Stimulated activated CD4-positive, alpha-beta T cell treated with anti-CD3 and anti-CD28 coated beads, Interleukin-1b, Interleukin-23, amount 100 ng/mL, for 4 hours (primary cell): ENCODE data around the gene NEK9.
"Not testable (repeated sequence)": the region's sequence is repeated elsewhere in the genome, so short reads cannot be mapped to it uniquely, and the experiment has no call there.

Source experiments
- DNase-seq, 2 donors: peaks; one replicate each; pipeline ENCODE4 v3.0.0-alpha.2; 2020; ENCODE audit warnings: low read depth in 2 of 2

NEK9 gene

DNA sequence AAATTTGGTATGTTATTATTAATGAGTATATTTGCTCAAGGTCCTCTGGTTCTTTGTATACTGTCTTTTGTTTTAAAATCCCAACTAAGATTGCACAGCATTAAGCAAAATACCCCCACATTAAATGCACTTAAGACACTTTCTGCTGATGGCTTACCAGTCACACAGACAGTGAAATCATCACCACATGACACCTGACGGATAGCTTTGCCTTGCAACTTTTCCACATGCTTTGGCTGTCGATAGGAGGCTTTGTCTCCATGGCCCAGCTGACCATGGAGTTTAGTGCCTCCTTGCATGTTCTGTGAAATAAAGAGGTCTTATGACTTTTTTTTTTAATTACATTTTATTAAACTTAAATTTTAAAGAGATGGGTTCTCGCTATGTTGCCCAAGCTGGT, 19.7 kb downstream of the NEK9 start:
- DNase-seq = no peak

DNA sequence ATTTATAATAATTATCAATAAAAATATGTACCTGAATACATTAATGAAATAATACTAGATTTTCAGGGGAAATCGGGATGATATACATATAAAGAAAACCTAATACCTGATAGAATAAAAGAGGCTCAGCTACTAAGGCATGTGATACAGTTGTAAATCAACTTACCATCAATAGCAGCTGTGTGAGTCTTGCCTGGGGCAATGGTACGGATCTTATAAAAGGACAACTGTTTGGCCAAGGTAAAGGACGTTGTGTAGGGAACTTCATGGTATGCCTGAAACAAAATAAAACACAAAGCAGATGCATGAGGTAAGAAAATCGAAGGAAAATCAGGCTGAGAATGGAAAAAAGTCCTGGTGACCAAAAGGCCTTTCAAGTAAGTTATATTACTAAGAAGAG, 25.4 kb downstream of the NEK9 start:
- DNase-seq = no peak

DNA sequence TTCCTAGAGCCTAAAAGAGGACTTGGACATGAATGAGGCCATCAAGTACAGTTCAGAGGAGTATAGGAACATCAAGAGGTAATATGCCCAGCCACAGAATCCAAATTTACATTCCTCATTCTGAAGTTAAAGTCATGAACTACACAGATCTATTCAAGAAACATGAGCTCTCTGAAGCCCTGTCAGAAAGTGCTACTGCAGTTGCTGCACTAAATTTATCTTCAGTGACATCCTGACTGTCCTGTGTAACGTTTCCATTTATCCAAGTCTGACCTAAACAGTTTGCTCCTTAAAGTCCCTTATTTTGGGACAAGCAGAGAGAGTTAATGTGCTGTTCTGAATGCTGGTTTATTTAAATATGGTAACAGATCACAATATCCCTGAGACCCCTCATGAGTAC, 28.2 kb downstream of the NEK9 start:
- no peak for DNase-seq

DNA sequence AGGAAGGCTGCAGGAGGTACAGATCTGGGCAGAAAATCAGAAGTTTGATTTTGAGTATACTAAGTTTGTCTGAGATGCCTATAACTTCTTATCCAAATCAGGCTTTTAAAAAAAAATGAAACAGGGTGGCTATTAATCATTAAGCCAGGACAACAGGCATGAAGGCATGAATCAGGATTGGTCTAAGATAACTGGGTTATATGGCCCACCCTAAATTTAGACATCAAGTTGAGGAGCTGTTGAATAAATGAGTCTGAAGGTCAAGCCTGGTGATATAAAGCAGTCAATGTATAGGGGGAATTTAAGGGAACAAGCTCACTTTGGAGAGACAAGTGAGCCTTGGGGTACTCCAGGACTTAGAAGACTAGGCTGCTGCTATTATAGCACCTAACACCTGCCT, 28.6 kb downstream of the NEK9 start:
- no peak for DNase-seq

DNA sequence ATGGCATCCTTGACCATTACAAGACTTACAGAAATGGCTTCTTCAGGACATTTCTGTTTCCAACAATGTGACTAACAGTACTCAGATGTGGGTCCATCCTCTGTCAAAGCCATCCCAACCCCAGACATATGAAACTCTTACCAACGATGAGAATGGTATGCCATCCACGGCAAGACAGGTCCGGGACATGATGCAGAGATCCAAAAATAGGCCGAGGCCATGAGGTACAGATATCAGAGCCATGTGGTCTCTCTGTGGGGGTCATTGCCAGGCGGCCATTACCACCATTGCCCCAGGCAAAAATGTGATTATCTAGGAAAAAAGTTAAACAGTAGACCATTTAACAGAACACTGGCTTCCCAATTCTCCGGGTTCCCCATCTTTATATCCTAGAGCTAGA, 29.9 kb downstream of the NEK9 start:
- DNase-seq = no peak

DNA sequence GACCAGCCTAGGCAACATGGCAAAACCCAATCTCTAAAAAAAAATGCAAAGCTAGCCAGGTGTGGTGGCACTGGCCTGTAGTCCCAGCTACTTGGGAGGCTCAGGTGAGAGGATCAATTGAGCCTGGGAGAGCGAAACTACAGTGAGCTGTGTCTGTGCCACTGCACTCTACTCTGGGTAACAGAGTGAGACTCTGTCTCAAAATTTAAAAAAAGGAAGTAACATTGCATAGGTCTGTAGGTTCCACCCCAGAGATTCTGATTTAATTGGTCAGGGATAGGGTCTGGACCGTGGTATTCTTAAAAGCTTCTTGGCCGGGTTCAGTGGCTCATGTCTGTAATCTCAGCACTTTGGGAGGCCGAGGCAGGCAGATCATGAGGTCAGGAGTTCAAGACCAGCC, 31.2 kb downstream of the NEK9 start:
- no peak for DNase-seq

DNA sequence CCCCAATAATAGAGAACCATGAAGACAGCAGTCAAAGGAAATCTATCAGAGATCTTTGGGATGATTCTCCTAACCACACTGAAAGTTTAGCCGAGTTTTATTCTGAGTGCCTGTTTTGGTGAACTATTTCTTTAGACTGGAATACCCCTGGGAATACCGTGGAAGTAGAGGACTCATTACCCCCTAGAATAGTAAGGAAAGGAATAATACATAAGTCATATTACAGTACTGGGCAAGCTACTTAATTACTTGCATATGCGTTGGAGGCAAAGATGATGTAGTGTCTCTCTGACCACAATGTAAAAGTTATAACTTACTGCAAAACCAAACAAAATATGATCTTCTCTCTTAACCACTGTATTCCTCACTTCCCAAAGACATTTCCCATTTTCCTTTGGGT, 32.0 kb downstream of the NEK9 start:
- DNase-seq = no peak

DNA sequence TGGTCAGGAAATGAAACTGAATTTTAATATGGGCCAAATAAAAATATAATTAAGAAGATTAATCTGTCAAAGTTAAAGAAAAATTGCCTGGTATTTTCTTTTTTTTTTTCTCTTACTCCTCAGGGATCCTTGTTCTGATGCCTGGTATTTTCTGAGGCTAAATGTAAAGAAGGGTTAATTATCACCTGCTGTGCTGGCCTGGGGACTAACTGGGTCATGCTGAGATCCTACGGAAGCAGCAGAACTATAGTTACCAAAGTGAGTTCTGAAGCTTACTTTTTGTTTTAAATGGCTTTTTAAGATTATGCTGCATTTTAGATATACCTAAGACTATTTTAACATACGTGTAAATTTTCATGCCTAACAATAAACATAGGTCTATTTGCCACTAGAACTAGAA, 34.1 kb downstream of the NEK9 start:
- DNase-seq = no peak

DNA sequence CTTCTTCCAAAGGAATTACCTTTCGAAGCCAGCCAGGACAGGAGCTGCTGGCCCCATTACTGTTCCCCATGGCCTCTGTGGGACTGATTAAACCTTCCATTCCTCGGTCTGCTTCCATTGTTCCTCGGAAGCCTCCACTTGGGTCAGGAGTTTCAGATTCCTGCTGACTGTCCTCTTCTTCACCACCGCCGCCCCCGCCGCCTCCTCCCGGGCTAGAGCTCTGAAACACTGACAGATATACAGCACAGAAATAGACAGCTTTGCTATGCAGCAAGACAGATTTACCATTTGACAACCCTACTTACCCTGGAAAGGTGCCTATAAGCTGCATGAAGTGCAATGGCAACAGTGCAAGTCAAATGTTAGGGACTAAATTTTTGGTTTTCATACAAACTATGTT, 35.6 kb downstream of the NEK9 start:
- no peak for DNase-seq

DNA sequence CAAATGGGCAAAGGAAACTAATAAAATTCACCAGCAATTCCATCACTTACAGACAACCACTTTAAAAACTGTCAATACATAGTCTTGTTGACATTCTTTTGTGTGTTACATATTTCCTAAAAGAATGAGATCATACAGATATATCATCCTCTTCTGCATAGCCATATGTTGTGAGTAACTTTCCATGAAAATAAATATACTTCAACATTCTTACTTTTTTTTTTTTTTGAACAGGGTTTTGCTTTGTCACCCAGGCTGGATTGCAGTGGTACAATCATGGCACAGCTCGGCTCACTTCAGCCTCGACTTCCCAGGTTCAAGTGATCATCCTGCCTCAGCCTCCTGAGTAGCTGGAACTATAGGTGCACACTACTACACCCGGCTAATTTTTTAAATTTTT, 36.5 kb downstream of the NEK9 start:
- no peak for DNase-seq

DNA sequence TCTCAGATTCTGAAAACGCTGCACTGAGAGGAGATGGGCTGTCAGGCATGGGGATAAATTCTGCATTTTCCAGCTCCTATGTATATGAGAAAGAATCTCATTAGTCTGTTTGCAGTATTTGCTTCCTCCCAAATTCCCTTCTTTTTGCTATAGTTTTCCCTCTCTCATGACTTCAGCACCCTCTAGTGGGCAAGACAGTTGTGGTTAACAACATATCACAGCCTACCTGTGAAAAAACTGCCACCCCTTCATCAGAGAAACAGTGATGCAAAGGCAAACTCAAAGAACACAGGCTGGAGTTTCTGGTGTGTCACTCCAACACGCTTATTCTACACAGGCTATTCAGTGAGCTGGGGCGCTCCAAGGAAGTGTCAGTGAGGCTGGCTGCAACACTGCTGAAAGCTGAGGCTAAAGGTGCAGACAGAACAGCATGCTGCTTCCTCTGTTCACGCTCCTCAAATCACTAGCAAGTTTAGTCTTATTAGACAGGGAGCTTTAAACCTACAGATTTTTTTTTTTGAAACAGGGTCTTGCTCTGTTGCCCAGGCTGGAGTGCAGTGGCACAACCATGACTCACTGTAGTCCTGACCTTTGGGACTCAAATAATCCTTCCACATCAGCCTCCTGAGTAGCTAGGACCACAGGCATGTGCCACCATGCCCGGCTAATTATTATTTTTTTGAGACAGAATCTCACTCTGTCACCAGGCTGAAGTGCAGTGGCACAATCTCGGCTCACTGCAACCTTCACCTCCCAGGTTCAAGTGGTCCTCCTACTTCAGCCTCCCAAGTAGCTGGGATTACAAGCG, 38.1 kb downstream of the NEK9 start:
- peak in 1 of 2 donors; percentile 44 for DNase-seq

DNA sequence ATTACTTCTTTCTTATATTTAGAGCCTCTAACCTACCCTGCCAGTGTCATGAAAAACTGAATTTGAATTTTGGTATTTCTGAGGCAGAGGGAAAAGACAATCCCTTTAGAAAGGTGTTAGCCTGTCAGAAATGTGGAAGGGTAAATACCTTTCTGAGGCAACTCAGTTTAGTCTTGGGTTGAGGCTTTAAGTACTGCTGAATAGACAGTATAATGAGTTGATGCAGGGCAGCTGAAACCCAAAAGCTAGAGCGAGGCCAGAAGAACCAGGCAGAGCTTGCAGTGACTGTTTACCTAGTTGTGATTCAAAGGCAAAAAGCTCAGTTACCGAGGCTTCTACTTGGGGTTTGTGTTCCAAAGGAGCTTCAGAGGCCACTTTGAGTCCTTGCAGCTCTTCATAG, 38.7 kb downstream of the NEK9 start:
- DNase-seq = no peak

DNA sequence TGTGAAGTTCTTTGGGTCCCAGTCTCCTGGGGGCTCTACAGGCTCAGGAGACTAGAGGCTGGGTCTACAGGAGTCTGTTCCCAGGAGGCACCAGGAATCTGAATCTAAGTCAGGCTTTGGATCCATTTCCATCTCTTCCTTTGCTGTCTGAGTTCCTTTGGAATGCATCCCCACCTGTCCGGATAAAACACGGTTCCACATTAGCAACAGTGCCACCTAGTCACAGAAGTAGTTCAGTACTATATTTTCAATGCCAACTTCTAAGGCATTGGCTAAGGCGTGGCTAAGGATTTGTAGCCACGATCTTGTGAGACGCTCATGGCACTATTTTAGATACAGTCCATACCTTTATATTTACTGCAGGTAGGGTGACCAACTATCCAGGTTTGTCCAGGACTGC, 42.3 kb downstream of the NEK9 start:
- no peak for DNase-seq

DNA sequence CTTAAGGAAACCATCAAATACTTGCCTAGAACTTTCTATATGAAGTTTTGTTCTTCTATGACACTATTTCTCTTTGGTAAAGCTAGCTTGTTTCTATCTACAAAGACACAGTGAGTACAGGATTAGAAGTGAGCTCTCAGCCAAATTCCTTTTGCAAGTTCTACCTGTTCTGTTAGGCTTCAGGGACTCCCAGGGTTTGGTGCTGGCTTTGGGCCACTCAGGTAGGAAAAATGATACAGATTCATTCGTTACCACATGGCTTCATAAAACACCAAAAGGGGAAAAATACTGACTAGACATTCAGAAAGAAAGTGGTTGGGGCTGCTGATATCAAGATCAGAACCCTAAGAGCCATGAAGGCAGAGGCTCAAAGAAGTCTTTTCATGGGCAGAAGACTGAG, 43.6 kb downstream of the NEK9 start:
- no peak for DNase-seq

DNA sequence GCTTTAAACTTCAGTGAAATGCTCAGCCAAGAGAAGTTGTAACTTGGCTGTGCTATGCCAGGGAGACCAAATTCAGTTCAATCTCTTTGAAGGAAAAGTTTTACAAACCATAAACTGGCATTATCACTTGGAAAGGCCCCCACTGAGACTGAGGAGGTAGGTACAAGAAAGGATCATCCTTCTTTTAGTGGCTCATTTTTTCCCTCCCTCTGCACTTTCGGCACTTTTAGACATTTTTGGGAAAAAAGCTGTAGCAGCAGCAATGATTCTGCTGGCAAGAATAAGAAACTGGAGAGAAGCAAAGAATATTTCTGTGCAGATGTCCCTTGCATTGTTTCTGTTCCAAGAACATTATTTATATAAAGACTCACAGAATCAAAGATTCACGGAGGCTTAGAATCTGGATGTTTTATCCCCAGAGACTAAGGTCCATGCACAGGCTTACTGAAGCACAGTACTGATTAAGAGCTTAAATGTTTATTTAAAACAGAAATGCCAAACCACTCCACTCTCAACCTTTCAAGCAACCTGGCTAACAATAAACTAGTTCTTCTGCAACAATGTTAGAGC, 45.1 kb downstream of the NEK9 start:
- no peak for DNase-seq

DNA sequence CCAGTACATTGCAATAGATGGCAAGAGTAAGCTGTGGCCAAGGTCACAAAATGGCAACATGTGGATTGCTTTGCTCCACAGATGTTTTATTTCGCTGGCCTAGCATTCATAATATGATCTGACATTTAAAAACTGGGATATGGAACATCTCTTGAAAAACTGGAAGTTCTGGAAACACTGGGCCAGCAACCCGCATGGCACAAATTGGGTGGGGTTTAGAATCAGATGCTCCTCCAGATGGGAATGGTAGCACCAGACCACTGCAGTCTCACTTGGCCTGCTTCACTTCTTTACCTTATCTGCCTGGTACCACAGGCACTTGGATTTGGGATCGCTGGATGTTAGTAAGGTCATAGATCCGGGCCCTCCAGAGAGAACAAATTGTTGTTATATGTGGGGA, 47.3 kb downstream of the NEK9 start:
- DNase-seq = no peak

DNA sequence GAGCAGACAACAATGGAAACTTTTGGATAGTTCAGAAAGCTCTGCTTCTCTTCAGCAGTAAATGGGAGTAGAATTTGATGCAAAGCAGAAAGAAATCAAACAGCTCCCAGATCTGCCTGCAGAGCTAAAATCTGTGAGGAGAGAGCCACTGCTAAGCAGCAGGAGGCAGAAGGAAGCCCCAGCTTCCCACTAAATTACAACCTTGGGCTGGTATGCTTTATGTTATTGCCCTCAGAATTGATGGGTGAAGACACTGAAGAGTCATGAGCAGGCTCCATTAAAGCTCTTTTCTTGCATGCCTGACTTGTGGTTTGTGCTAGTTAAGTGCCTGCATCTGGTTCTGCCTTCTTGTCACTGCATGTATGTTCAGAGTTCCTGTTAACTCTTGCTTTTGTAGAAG, 49.1 kb downstream of the NEK9 start:
- no peak for DNase-seq

DNA sequence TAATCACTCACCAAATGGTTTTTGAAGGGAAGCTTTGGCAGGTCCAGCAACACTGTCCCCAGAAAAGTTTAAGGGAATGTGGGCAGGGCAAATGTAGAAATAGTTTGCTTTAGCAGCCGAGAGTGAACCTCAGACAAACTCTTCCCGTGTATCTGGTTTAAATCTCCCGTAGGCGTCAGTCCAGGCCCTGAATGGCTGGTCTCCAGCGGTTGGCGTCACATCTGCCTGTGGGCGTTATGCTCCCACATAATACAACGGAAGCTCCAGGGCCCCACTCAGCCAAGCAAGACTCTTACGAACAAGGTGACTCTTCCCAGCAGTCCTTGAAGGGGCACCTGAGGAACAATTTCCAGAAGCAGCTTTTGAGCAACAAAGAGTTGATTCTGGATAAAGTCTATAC, 56.5 kb downstream of the NEK9 start:
- DNase-seq = no peak

DNA sequence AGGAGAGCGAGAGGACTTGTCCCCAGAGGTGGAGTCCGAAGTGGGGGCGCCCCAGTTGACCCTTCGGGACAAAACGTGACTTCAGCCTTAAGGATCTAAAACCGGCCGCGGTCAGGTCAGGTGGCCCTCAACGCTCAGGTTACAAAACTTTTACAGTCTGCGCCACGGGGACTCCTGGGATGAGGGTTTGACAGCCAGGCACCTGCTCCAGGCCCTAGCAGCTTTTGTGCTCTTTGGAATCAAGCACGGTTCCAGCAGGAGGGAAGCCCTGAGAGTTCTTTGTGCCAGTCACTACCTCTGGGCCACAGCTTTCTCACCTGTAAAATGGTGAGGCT, 57.1 kb downstream of the NEK9 start:
- DNase-seq = no peak

DNA sequence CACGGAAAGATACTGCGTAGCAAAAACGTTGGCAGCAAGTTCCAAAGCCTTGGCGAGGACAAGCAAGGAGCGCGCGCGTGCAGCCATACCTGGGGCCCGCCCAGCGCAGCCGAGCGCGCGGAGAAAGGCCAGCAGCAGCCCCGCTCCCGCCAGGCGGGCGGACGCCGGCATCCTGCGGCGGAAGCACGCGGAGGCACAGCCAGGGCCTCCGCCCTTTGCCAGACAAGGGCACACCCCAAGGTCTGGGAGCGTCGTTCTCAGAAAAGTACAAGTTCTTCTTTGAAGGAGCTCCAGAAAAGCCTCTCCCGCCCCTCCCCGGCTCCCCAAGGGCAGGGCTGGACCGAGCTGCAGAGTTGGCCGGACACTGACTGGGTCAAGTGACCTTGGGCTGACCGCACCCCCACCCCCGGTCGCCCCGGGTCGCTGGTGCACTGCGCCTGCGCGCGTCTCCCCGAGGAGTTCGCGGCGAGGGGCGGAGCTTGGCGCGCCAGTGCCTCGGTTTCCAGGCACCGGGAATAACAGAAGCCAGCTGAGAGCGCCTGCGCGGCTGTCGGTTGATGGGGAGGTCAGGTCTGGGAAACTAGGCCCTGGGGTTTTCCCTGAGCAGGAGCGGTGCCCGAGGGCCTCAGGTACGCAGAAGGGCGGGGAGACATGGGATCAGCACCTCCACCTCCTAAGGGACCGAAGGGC, 57.6 kb downstream of the NEK9 start, which contains the start of gene ZC2HC1C:
Gene ZC2HC1C (plus strand): TSS at position 521 of the 690 bp plus-strand sequence. CDS start 933 bp downstream, outside the sequence.
- DNase-seq = peak; percentile 35 to 63

DNA sequence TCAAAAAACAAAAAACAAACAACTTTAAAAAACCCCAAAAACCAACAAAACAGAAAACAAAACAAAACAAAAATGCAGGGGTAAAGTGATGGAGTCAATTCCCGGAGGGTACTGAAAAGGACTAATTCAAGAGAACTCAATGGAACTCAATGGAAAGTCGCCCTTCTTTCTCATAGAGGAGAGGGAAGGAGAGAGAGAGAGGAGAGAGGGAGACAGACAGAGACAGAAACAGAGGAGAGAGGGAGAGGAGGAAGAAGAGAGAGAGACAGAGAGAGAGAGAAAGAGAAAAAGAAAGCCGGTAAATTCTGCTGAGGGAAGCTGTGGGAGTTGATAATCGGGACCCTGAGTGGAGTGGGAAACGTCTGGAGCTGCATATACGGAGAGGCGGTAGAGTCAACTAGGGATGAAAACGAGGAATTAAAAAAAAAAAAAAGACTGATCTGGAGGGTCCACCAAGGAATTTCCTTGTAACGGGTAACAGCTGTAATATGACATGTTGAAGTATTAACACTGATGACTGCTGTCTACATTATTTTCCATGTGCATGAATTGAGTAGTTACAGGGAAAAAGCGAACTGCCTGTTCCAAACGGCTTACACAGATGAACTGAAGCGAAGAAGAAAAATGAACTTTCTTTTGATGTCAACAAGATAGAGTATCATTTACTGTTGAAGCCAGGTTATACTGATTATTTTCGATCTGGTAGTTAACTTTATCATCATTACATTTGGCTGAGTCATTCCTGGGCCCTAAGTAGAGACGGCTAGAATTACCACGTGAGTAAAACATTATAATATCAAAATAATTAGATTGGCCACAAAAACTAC, 58.3 kb downstream of the NEK9 start:
- DNase-seq = no peak

DNA sequence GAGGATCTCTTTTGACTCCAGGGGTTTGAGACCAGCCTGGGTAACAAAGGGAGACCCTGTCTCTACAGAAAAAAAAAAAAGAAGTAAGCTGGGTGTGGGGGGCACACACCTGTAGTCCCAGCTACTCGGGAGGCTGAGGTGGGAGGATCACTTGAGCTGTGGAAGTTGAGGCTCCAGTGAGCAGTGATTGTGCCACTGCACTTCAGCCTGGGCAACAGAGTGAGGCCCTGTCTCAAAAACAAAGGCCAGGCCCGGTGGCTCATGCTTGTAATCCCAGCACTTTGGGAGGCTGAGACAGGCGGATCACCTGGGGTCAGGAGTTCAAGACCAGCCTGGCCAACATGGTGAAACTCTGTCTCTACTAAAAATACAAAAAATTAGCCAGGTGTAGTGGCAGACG, 59.1 kb downstream of the NEK9 start:
- DNase-seq = not testable (repeated sequence)
